NCI-H2196 treated with DMSO at 0.1 percent for 48 hours (cell line): ENCODE results near the gene FGD2.

Source experiments
- DNase-seq: peaks from one replicate; lab custom pipeline; 2025; ENCODE audit not compliant: unreplicated experiment; lab: John Stamatoyannopoulos, UW

The FGD2 gene

GRCh38 chr6:37017606-37018197, 12.2 kb downstream of the FGD2 start:
- DNase-seq, result no peak

- DNase-seq, result peak; percentile 83
These were observed 13.0 kb downstream of the FGD2 start for GRCh38 chr6:37018198-37019064.

GRCh38 chr6:37019065-37019450, 13.6 kb downstream of the FGD2 start:
- peak; percentile 75 for DNase-seq

DNA sequence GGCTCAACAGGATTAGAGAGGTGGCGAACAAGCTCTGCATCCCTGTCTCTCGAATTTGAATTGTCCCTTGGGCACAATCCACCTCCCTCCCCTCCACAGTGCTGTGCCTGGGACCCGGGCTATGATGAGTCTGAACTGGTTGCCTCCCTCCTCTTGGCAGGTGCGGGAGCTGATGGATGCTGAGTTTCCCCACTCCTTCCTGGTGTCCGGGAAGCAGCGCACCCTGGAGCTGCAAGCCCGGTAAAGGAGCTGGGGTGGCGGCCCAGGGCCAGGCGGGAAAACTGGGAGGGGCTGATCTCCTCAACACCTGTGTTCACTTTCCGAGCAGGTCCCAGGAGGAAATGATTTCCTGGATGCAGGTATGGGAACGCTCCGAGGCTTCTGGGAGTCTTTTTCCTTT, 14.9 kb downstream of the FGD2 start:
- DNase-seq, result no peak

- DNase-seq, result no peak
These were observed 15.4 kb downstream of the FGD2 start for GRCh38 chr6:37020812-37021211.

- DNase-seq, result peak; percentile 31
These were observed 16.1 kb downstream of the FGD2 start for GRCh38 chr6:37021356-37022129.

DNA sequence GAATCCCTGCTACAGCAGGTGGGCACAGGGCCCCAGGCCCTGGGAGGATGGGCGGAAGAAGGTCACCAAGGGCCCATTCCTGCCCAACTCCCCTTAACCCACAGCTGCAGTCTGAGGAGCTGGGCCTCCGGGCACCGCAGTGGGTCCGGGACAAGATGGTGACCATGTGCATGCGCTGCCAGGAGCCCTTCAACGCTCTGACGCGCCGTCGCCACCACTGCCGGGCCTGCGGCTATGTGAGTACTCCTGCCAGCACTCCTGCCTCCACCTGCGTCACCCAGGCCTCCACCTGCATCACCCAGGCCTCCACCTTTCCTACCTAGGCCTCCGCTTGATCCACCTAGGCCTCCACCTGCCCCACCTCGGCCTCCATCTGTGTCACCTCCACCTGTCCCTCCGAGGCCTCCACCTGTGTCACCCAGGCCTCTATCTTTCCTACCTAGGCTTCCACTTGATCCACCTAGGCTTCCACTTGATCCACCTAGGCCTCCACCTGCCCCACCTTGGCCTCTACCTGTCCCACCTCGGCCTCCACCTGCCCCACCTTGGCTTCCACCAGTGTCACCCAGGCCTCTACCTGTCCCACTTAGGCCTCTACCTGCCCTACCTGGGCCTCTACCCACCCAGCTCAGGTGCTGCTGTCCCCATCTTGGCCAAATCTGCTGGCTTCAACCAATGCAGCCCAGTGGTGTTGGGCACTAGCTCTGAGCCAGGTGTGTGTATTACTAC, 16.8 kb downstream of the FGD2 start:
- DNase-seq, result no peak

DNA sequence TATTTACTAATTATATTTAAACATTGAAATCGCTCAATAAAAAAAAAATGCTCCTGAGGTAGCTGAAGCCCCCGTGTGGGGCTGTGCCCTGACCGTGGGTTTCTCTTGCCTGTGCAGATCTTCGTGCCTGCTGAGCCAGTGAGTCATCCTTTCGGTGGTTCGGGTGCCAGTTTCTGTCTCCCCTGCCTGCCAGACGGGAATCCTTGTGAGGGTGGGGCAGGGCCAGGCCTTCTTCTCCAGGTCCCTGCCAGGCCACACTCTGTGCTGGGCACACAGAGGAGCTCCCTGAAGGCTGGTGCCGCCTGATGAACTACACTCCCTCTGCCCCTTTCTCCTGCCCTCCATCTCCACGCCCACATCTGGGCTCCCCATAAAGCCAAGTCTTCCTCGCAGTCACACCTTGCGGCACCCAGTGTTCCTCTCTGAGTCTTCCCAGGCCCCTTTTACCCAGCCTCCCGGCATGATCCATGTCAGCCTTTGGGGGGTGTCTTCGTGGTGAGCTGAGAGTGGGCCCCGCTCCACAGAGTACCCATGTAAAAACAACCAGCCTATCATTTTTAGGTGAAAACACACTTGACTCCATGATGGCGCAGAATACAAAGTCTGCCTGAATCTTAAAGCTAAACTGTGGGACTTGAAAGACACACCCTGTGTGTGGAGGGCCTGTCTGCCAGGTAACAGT, 19.3 kb downstream of the FGD2 start:
- no peak for DNase-seq

DNA sequence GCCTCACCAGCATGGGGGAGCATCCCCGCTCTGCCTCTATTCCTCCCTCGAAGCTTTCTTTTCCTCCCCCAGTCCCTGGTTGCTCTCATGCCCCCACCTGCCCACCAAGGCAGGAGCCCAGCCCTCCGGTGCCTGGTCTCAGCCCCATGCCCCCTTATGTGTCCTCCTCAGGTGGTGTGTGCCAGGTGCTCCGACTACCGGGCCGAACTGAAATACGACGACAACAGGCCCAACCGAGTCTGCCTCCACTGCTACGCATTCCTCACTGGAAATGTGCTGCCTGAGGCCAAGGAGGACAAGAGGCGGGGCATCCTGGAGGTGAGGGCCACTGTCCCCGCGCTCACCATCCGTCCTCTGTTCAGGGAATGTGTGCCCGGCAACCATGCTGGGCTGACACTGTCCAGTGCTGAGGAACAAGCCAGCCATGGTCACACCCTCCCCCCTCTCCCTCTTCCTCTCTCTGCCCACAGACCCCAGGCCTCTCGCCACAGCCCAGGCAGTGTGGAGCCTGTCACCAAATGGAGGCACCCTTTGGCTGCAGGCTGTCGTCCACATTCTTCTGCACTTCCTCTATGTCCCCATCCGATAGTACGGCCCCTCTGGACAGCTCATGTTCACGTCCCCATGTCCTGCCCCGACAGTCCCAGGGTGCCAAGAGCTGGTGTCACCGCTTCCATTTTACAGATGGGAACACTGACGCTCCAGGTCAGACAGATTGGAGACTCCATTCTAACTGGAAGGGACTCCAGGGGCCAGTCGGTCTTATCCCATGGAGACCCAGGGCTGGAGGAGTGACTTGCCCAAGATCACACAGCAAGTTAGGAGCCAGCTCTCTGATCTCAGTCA, 20.4 kb downstream of the FGD2 start:
- DNase-seq, result no peak

GRCh38 chr6:37027036-37027720, 21.7 kb downstream of the FGD2 start:
- DNase-seq, result no peak

GRCh38 chr6:37027811-37028469, 22.5 kb downstream of the FGD2 start:
- no peak for DNase-seq

- DNase-seq, result peak; percentile 66
These were observed 24.0 kb downstream of the FGD2 start for GRCh38 chr6:37029249-37029971.

DNA sequence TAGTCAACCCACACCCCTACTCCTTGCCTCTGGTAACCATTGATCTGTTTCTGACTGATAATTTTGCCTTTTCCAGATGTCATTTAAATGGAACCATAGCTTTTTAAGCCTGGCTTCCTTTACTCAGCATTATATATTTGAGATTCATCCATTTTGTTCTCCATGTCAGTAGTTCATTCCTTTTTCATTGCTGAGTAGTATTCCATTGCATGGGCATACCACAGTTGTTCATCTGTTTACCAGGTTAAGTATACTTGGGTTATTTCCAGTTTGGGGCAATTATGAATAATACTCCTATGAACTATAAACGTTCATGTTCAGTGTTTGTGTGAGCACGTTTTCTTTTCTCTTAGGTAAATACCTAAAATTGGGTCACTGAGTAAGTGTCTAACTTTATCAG, 25.1 kb downstream of the FGD2 start:
- DNase-seq, result no peak

DNA sequence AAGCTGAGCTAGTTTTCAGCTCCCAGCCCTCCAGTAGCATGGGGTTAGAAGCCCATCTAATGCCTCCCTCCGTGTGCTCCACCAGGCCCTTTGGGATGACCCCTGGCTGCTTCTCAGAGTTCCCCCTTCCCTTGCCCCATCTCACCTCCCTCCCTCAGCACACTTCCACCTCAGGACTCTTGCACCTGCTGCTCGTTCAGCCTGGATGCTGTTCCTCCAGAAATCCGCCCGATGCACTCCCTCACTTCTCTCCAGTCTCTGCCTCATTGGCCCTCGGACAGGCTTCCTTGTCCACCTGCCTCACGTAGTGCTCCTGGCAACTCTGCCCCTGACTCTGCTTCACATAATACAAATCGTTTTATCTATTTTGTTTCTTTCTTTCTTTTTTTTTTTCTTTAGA, 26.8 kb downstream of the FGD2 start:
- DNase-seq, result no peak

GRCh38 chr6:37033255-37033654, 27.8 kb downstream of the FGD2 start:
- no peak for DNase-seq

DNA sequence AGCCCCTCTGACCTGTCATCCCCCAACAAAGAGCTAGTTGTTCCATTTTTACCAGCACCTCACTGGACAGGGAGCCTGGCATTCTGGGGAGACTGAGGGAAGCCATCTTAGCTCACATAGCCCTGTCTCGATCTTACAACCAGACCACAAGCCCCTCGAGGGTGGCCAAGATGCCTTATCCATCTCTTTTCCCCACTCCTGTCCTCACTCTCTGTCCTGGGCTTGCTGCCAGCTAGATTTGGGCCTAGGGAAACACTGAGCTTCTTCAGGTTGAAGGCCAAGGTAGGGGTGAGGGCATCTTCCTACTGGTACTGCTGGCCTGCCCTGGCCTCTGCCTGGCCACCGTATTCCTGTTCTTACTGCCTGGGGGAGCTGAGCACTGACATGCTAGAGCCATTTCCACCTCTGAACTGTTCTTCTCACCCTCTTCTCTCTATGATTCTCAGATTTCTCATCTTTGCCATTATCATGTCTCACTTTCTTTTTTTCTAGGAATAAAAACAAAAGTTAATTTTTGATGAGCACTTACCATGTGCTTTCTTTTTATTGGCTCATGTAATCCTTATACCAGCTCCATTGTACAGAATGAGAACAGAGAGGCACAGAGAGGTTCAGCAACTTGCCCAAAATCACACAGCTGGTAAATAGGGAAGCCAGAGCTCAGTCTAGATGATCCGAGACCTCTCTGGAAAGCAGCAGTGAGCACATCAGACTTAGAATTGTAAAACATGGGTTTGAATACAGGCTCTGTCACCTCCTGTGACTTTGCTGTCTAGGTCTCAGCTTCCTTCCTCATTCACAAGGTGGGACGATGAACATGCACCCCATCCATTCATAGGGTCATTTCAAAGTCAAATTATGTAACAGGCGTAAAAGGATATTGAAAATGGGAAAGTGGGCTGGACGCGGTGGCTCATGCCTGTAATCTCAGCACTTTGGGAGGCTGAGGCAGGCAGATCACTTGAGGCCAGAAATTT, 28.7 kb downstream of the FGD2 start:
- no peak for DNase-seq

DNA sequence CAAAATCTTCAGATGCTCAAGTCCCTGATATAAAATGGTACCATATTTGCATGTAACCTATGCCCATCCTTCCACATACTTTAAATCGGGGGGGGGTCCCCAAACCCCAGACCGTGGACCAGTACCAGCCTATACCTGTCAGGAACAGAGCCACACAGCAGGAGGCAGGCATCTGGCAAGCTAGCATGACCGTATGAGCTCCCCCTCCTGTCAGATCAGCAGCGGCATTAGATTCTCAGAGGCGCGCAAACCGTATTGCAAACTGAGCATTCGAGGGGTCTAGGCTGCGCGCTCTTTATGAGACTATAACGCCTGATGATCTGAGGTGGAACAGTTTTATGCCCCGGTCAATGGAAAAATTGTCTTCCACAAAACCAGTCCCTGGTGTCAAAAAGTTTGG, 30.7 kb downstream of the FGD2 start:
- no peak for DNase-seq
